ENCODE measurements around the gene ACACA. TPM values are rescaled to one million over a fixed set of nuclear protein-coding genes. Genes with fewer than 3 reads are reported as not detected.

Gene ACACA
- total RNA-seq, 2 experiments from 2014 or later, result 45.1 to 45.9 TPM

- no peak for DNase-seq
- ATAC-seq (ENCODE audit: low read depth), result no peak
- no peaks in the 10 kb centered on the region for H3K27me3 Mint-ChIP-seq
- H3K4me1 Mint-ChIP-seq, result no peaks in the 10 kb centered on the region
- no peak overlapping the region for H3K27ac Mint-ChIP-seq
- no peak overlapping the region for H3K4me3 Mint-ChIP-seq
- H3K9me3 Mint-ChIP-seq, result no peaks in the 10 kb centered on the region
- peaks cover 24% of the 10 kb centered on the region for H3K36me3 Mint-ChIP-seq
- POLR2A ChIA-PET, result no interaction called here
Observed at GRCh38 chr17:37177254-37177870, 229.3 kb downstream of the ACACA start.

- POLR2A ChIA-PET, result no interaction called here
- no peak overlapping the region for H3K4me3 Mint-ChIP-seq
- no peak for ATAC-seq (ENCODE audit: low read depth)
- H3K4me1 Mint-ChIP-seq, result no peaks in the 10 kb centered on the region
- peaks cover 24% of the 10 kb centered on the region for H3K36me3 Mint-ChIP-seq
- H3K9me3 Mint-ChIP-seq, result no peaks in the 10 kb centered on the region
- no peak for DNase-seq
- H3K27ac Mint-ChIP-seq, result no peak overlapping the region
- H3K27me3 Mint-ChIP-seq, result no peaks in the 10 kb centered on the region
Observed at GRCh38 chr17:37176723-37177122, 229.9 kb downstream of the ACACA start.

GRCh38 chr17:37174205-37174604 lies 232.4 kb downstream of the ACACA start:
- POLR2A ChIA-PET, result no interaction called here
- no peak overlapping the region for H3K27ac Mint-ChIP-seq
- H3K4me1 Mint-ChIP-seq, result no peaks in the 10 kb centered on the region
- ATAC-seq (ENCODE audit: low read depth), result no peak
- no peak for DNase-seq
- peaks cover 15% of the 10 kb centered on the region for H3K36me3 Mint-ChIP-seq
- H3K27me3 Mint-ChIP-seq, result no peaks in the 10 kb centered on the region
- H3K4me3 Mint-ChIP-seq, result no peak overlapping the region
- no peaks in the 10 kb centered on the region for H3K9me3 Mint-ChIP-seq

GRCh38 chr17:37170881-37171425 lies 235.7 kb downstream of the ACACA start:
- H3K4me3 Mint-ChIP-seq, result no peak overlapping the region
- H3K9me3 Mint-ChIP-seq, result no peaks in the 10 kb centered on the region
- ATAC-seq (ENCODE audit: low read depth) (no peak), DNase-seq (no peak)
- no peak overlapping the region for H3K27ac Mint-ChIP-seq
- no peaks in the 10 kb centered on the region for H3K27me3 Mint-ChIP-seq
- POLR2A ChIA-PET, result no interaction called here
- H3K36me3 Mint-ChIP-seq, result peaks cover 2% of the 10 kb centered on the region
- H3K4me1 Mint-ChIP-seq, result no peaks in the 10 kb centered on the region

GRCh38 chr17:37168731-37169353 lies 237.8 kb downstream of the ACACA start:
- ATAC-seq (ENCODE audit: low read depth) (no peak), DNase-seq (no peak)
- Mint-ChIP-seq H3K27ac (no peak overlapping the region), H3K4me3 (no peak overlapping the region), H3K4me1 (no peaks in the 10 kb centered on the region), H3K9me3 (no peaks in the 10 kb centered on the region), H3K27me3 (no peaks in the 10 kb centered on the region), H3K36me3 (no peaks in the 10 kb centered on the region)
- POLR2A ChIA-PET, result interaction anchor here (1.0 kb wide), 1 partner anchor 100 kb away, joined by 3 read pairs; no protein-coding TSS in a partner anchor

- ATAC-seq (ENCODE audit: low read depth), result no peak
- POLR2A ChIA-PET, result no interaction called here
- no peak overlapping the region for H3K4me3 Mint-ChIP-seq
- H3K4me1 Mint-ChIP-seq, result no peaks in the 10 kb centered on the region
- peaks cover 3% of the 10 kb centered on the region for H3K36me3 Mint-ChIP-seq
- H3K27ac Mint-ChIP-seq, result no peak overlapping the region
- no peaks in the 10 kb centered on the region for H3K27me3 Mint-ChIP-seq
- no peaks in the 10 kb centered on the region for H3K9me3 Mint-ChIP-seq
- DNase-seq, result no peak
Observed at GRCh38 chr17:37167756-37168155, 238.9 kb downstream of the ACACA start.

- peaks cover 21% of the 10 kb centered on the region for H3K36me3 Mint-ChIP-seq
- H3K9me3 Mint-ChIP-seq, result no peaks in the 10 kb centered on the region
- POLR2A ChIA-PET, result no interaction called here
- no peaks in the 10 kb centered on the region for H3K27me3 Mint-ChIP-seq
- no peak for ATAC-seq (ENCODE audit: low read depth)
- no peak for DNase-seq
- H3K4me3 Mint-ChIP-seq, result no peak overlapping the region
- H3K4me1 Mint-ChIP-seq, result no peaks in the 10 kb centered on the region
- H3K27ac Mint-ChIP-seq, result no peak overlapping the region
Observed at GRCh38 chr17:37164057-37164456, 242.6 kb downstream of the ACACA start.

GRCh38 chr17:37162800-37163199 lies 243.8 kb downstream of the ACACA start:
- no peaks in the 10 kb centered on the region for H3K27me3 Mint-ChIP-seq
- H3K9me3 Mint-ChIP-seq, result no peaks in the 10 kb centered on the region
- POLR2A ChIA-PET, result no interaction called here
- ATAC-seq (ENCODE audit: low read depth) (no peak), DNase-seq (no peak)
- no peak overlapping the region for H3K27ac Mint-ChIP-seq
- H3K36me3 Mint-ChIP-seq, result peaks cover 25% of the 10 kb centered on the region
- no peak overlapping the region for H3K4me3 Mint-ChIP-seq
- no peaks in the 10 kb centered on the region for H3K4me1 Mint-ChIP-seq

GRCh38 chr17:37160944-37161343 lies 245.7 kb downstream of the ACACA start:
- no peak overlapping the region for H3K27ac Mint-ChIP-seq
- POLR2A ChIA-PET, result no interaction called here

GRCh38 chr17:37158290-37158689 lies 248.3 kb downstream of the ACACA start:
- no peak overlapping the region for H3K27ac Mint-ChIP-seq
- H3K4me1 Mint-ChIP-seq, result no peaks in the 10 kb centered on the region
- H3K4me3 Mint-ChIP-seq, result no peak overlapping the region
- POLR2A ChIA-PET, result no interaction called here
- no peaks in the 10 kb centered on the region for H3K27me3 Mint-ChIP-seq
- DNase-seq (no peak), ATAC-seq (ENCODE audit: low read depth) (no peak)
- H3K36me3 Mint-ChIP-seq, result peaks cover 25% of the 10 kb centered on the region
- H3K9me3 Mint-ChIP-seq, result no peaks in the 10 kb centered on the region

More at GRCh38 chr17:37160944-37161343, 245.7 kb downstream of the ACACA start:
- Mint-ChIP-seq H3K27me3 (no peaks in the 10 kb centered on the region), H3K36me3 (peaks cover 26% of the 10 kb centered on the region), H3K9me3 (no peaks in the 10 kb centered on the region), H3K4me3 (no peak overlapping the region), H3K4me1 (no peaks in the 10 kb centered on the region)
- ATAC-seq (ENCODE audit: low read depth) (no peak), DNase-seq (no peak)

- H3K4me1 Mint-ChIP-seq, result peaks cover 8% of the 10 kb centered on the region
- ATAC-seq (ENCODE audit: low read depth) (no peak), DNase-seq (no peak)
- POLR2A ChIA-PET, result no interaction called here
- H3K4me3 Mint-ChIP-seq, result no peak overlapping the region
- H3K27me3 Mint-ChIP-seq, result no peaks in the 10 kb centered on the region
- H3K9me3 Mint-ChIP-seq, result no peaks in the 10 kb centered on the region
- H3K36me3 Mint-ChIP-seq, result peaks cover 19% of the 10 kb centered on the region
- H3K27ac Mint-ChIP-seq, result no peak overlapping the region
Observed at GRCh38 chr17:37148156-37148555, 258.5 kb downstream of the ACACA start.

GRCh38 chr17:37147301-37147812 lies 259.3 kb downstream of the ACACA start:
- Mint-ChIP-seq H3K27ac (peak overlapping the region; percentile 61), H3K27me3 (no peaks in the 10 kb centered on the region), H3K9me3 (no peaks in the 10 kb centered on the region), H3K36me3 (peaks cover 20% of the 10 kb centered on the region), H3K4me1 (peaks cover 8% of the 10 kb centered on the region), H3K4me3 (peak overlapping the region; percentile 8)
- POLR2A ChIA-PET, result no interaction called here
- peak; percentile 54 for ATAC-seq (ENCODE audit: low read depth)
- DNase-seq, result no peak

GRCh38 chr17:37146086-37147064 lies 260.3 kb downstream of the ACACA start:
- H3K27ac Mint-ChIP-seq, result no peak overlapping the region
- no peaks in the 10 kb centered on the region for H3K27me3 Mint-ChIP-seq
- H3K36me3 Mint-ChIP-seq, result peaks cover 21% of the 10 kb centered on the region
- ATAC-seq (ENCODE audit: low read depth), result no peak
- POLR2A ChIA-PET, result no interaction called here
- H3K4me1 Mint-ChIP-seq, result peaks cover 8% of the 10 kb centered on the region
- H3K9me3 Mint-ChIP-seq, result no peaks in the 10 kb centered on the region
- no peak overlapping the region for H3K4me3 Mint-ChIP-seq
- no peak for DNase-seq
